GM18508 (cell line): ENCODE measurements around the gene TGFBR3.
"Not testable (repeated sequence)": the region's sequence is repeated elsewhere in the genome, so short reads cannot be mapped to it uniquely, and the experiment has no call there.

ENCODE experiments used
- ATAC-seq: cut with Tn5 transposase; IDR thresholded peaks from one replicate; pipeline ENCODE4 v1.9.1; 2021; ENCODE audit warnings: moderate number of reproducible peaks; ENCODE audit not compliant: insufficient read depth, unreplicated experiment

The TGFBR3 gene

GRCh38 chr1:91669584-91670350 is 216.2 kb downstream of the TGFBR3 start:
- no peak for ATAC-seq

- not testable (repeated sequence) for ATAC-seq
Measured at GRCh38 chr1:91666651-91667050, 219.3 kb downstream of the TGFBR3 start.

GRCh38 chr1:91661121-91661520 is 224.8 kb downstream of the TGFBR3 start:
- ATAC-seq: no peak

GRCh38 chr1:91660708-91661107 is 225.2 kb downstream of the TGFBR3 start:
- ATAC-seq: no peak

- no peak for ATAC-seq
Measured at GRCh38 chr1:91655912-91656449, 230.0 kb downstream of the TGFBR3 start.

GRCh38 chr1:91653183-91653582 is 232.8 kb downstream of the TGFBR3 start:
- no peak for ATAC-seq

GRCh38 chr1:91651661-91652071 is 234.3 kb downstream of the TGFBR3 start:
- no peak for ATAC-seq

GRCh38 chr1:91651243-91651642 is 234.7 kb downstream of the TGFBR3 start:
- no peak for ATAC-seq

GRCh38 chr1:91650764-91651163 is 235.2 kb downstream of the TGFBR3 start:
- ATAC-seq: no peak

- ATAC-seq: no peak
Measured at GRCh38 chr1:91647061-91647460, 238.9 kb downstream of the TGFBR3 start.

- ATAC-seq: no peak
Measured at GRCh38 chr1:91645031-91645430, 240.9 kb downstream of the TGFBR3 start.

GRCh38 chr1:91643431-91643830 is 242.5 kb downstream of the TGFBR3 start:
- ATAC-seq: no peak

GRCh38 chr1:91640877-91641526 is 244.9 kb downstream of the TGFBR3 start:
- no peak for ATAC-seq

- ATAC-seq: no peak
Measured at GRCh38 chr1:91637539-91637994, 248.4 kb downstream of the TGFBR3 start.

- no peak for ATAC-seq
Measured at GRCh38 chr1:91635763-91636162, 250.2 kb downstream of the TGFBR3 start.

- ATAC-seq: no peak
Measured at GRCh38 chr1:91633438-91633837, 252.5 kb downstream of the TGFBR3 start.

- no peak for ATAC-seq
Measured at GRCh38 chr1:91631718-91632330, 254.1 kb downstream of the TGFBR3 start.

- ATAC-seq: no peak
Measured at GRCh38 chr1:91630803-91631202, 255.1 kb downstream of the TGFBR3 start.
